GM21529 (cell line): Measurements from ENCODE around the gene DDHD1.

Experiments used
- ATAC-seq: cut with Tn5 transposase; IDR thresholded peaks from one replicate; pipeline ENCODE4 v1.9.1; 2021; ENCODE audit not compliant: unreplicated experiment

The DDHD1 gene

DNA sequence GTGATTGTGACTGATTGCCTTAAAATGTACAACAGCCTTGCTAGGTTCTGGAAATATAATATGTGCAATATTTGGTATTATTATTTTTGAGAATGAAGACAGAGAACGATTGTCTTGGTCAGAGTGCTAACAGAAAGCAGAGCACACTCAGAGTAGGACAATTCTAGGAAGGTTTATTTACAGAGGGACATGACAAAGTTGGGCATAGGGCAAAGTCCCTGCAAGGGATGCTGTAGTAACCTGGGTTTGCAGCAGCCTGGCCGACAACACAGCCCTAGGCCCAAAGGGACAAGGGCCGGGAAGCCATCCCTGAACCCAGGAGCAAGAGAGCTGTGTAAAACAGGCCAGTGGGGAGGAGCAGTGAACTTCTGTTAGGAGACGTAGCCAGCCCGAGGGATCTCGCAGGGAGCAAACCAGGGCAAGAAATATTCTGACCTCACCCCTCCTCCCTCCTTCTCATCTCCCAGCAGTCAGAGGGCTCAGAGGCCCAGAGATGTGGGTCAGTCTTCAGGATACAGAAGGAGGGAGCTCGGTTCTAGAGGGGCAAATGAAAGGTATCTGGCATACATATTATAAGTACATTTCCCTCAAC is 151.2 kb downstream of the DDHD1 start:
- ATAC-seq, result no peak

DNA sequence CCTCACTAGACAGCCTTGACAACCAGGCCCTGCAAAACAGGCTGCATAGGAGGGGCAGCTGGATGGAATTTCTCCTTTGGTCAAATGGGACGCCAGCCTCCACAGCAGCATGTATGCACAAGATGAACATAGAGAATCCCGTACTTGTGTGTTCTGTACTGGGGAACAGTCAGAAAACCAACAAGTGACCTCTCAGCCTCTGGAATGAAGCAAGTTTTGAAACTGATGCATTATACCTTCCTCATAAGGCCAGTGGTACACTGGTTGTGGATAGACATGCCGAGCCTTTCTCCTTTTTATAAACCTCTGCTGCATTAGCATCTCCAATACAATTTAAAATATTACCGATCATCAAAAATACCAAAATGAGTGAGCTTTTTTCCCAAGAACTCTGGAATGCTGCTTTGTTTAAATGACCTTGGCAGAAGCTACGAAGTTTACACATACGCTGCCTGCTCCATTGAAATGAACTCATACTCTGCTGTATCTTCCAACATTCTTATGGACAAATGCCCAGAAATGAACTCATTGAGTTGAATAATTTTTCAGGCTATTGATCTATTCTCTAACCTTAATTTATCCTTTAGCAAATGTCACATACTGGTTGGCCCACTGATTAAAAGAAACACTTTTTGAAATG is 154.6 kb downstream of the DDHD1 start:
- ATAC-seq, result no peak

DNA sequence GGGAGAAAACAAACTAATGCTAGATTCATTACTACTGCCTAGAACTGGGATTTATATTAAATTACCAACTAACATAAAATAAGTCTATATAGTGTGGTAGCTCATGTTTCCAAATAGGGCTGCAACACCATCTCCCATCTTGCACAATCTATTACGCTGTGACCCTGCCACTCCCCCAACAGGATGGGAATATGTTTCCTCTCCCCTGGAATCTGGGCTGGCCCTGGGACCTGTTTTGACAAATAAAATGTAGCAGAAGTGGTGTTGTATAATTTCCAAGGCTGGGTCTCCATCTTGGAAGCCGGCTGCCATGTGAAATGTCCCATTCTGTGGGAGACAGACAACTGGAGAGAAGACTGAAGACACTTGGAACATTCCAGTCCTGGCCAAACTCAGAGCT is 156.6 kb downstream of the DDHD1 start:
- ATAC-seq, result no peak

DNA sequence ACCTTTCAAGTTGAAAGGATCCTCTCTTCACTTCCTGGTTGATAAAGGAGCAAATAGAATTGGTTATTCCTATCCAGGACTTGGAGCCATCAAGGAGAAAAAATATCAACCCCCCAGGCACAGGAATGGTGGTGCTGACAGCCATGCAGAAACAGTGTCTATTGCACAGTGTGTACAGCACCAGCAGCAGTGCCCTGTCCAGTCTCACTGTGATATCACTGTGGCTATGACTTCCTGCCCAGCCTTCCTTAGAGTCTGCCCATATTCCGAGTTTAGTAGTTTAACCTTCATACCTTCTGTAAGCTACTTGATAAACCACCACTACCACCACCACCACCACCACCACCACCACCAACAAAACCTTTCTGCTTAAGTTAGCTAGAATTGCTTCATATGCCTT is 157.1 kb downstream of the DDHD1 start:
- no peak for ATAC-seq

DNA sequence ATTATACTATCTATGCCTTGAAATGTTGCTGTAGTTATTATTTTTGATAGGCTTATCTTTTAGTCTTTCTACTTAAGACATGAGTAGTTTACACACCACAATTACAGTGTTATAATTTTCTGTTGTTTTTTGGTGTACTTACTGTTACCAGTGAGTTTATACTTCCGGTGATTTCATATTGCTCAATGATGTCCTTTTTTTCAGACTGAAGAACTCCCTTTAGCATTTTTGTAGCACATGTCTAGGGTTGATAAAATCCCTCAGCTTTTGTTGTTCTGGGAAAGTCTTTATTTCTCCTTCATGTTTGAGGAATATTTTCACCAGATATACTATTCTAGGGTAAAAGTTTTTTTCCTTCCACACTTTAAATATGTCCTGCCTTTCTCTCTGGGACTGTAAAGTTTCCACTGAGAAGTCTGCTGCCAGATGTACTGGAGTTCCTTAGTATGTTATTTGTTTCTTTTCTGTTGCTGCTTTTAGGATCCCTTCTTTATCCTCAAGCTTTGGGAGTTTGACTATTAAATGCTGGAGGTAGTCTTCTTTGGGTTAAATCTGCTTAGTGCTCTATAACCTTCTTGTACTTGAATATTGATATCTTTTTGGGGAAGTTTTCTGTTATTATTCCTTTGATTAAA is 160.8 kb downstream of the DDHD1 start:
- ATAC-seq, result no peak

DNA sequence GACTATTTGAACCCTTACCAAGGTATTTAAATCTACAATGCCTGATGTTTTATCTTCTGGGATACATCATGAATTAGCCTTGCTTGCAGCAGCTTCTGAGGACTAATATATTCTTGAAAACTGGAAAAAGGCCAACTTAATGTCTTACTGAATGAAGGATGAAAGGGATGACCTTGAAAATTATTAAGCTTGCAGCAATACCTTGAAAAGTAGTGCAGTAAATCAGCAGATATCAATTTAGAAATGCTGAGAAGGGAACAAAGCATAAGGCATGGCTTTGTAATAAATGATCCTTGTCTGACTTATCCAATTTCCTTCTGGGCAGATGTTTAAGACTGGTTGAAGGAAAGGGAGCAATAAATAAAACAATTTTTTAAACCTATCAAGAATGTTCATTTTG is 165.0 kb downstream of the DDHD1 start:
- no peak for ATAC-seq

DNA sequence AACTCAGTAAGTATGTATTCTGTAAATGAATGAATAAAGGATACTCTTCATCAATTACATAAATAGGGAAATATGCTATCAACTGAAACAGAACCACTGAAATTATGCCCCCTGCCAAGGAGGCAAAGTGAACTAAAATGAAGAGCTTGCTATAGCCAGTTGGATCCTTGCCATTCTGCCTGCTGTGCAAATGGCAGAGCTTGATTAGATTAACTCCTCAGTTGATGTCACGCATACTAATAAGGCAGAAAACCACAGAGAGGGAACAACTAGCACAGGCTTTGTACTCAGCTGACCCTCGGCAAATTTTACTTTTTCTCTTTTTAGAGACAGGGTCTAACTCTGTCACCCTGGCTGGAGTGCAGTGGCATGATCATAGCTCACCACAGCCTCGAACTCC is 165.6 kb downstream of the DDHD1 start:
- ATAC-seq, result no peak

DNA sequence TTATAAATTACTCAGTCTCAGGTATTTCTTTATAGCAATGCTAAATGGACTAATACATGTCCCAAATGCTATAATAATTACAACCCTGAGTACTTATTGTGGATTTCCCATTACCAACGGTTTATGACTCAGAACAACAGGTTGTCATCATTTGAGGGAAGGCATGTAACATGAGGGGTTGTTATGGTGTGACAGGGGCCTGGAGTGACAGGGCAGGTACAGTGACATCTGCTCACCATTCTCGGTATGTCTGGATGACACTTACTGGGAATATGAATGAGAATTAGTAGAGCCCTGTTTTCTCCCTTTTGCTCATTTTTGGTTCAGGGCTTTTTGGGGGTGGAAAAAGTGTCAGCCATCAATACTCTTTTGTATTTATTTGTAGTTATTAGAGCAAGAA is 166.1 kb downstream of the DDHD1 start:
- ATAC-seq, result no peak
